ENCODE data around the gene P4HB.

GRCh38 chr17:81840826-81841778 lies 19.2 kb downstream of the P4HB start:
- no peak for TF ChIP-seq EP300 (IDR thresholded peaks at IDR 0.05)
- no peak for TF ChIP-seq CTCF (IDR thresholded peaks at IDR 0.05)

Measured in tibial nerve (tissue), 4 donors.